ENCODE results near the gene ZFP82. TPM values are rescaled to one million over a fixed set of nuclear protein-coding genes. Genes with fewer than 3 reads are reported as not detected.

Gene ZFP82
- total RNA-seq, 3 donors from 2014 or later = 3.2 to 3.9 (median 3.3) TPM

GRCh38 chr19:36398571-36398970 lies 19.9 kb downstream of the ZFP82 start:
- H3K9me3 Mint-ChIP-seq = peaks cover 44% of the 10 kb centered on the region
- no peaks in the 10 kb centered on the region for H3K27me3 Mint-ChIP-seq (ENCODE audit: low read depth)
- ATAC-seq (no peak), DNase-seq (no peak)
- peaks cover 67% of the 10 kb centered on the region for H3K36me3 Mint-ChIP-seq (ENCODE audit: insufficient read depth)
- H3K4me3 Mint-ChIP-seq = no peak overlapping the region
- H3K4me1 Mint-ChIP-seq (ENCODE audit: low read depth) = peaks cover 2% of the 10 kb centered on the region

GRCh38 chr19:36392916-36393673 lies 25.3 kb downstream of the ZFP82 start:
- ATAC-seq (no peak), DNase-seq (no peak)
- H3K27me3 Mint-ChIP-seq (ENCODE audit: low read depth) = no peaks in the 10 kb centered on the region
- H3K9me3 Mint-ChIP-seq = peaks cover 45% of the 10 kb centered on the region
- no peaks in the 10 kb centered on the region for H3K4me1 Mint-ChIP-seq (ENCODE audit: low read depth)
- H3K36me3 Mint-ChIP-seq (ENCODE audit: insufficient read depth) = peaks cover 54% of the 10 kb centered on the region
- no peak overlapping the region for H3K4me3 Mint-ChIP-seq

- H3K9me3 Mint-ChIP-seq = peaks cover 11% of the 10 kb centered on the region
- H3K4me1 Mint-ChIP-seq (ENCODE audit: low read depth) = peaks cover 15% of the 10 kb centered on the region
- peaks cover 4% of the 10 kb centered on the region for H3K36me3 Mint-ChIP-seq (ENCODE audit: insufficient read depth)
- DNase-seq = no peak
- peak overlapping the region; percentile 95 for H3K4me3 Mint-ChIP-seq
- no peaks in the 10 kb centered on the region for H3K27me3 Mint-ChIP-seq (ENCODE audit: low read depth)
- no peak for ATAC-seq
Measured at GRCh38 chr19:36379510-36379819, 39.0 kb downstream of the ZFP82 start.

DNA sequence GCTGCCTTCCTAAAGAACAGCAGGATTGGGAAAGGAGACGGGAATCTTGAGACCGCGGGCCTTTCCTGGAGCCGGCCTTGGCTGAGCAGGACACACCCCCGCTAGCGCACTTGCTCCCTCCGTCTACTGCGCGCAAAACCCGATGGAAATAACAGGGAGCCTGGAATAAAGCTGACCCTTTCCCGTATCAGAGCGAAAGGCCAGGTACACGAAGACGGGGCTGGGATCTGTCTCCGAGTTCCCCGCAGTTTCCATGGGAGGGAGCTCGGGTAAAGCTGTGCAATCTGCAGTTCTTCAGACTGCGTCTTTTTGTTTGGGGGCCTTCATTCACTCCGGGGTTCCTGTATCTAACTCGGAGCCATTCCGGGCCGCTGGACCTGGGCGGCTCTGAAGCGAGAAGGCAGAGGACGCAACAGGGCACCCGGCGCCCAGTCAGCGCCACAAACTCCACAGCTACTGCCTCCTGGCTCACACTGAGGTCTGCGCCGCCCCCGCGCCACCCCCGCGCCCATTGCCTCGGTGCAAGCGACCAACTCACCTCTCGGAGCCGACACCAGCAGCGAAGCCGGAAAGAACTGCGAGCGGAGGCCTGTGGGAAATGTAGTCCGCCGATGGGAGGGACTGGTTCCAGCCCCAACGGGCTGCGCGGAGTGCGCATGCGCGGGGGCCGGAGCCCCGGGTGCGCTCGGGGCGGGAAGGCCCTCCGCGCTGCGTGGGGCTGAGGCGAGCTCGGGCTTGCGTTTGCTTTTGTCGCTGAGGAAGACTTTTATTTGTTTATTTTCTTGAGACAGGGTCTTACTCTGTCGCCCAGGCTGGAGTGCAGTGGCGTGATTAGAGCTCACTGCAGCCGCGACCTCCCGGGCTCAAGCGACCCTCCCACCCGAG lies 39.6 kb downstream of the ZFP82 start, which contains the start of gene ZFP14:
Gene ZFP14 (minus strand): TSS at position 577 of the 885 bp plus-strand sequence. CDS start 11,309 bp downstream, outside the sequence.
- Mint-ChIP-seq H3K36me3 (ENCODE audit: insufficient read depth) (peaks cover 4% of the 10 kb centered on the region), H3K9me3 (peaks cover 11% of the 10 kb centered on the region), H3K27me3 (ENCODE audit: low read depth) (no peaks in the 10 kb centered on the region), H3K4me1 (ENCODE audit: low read depth) (peaks cover 15% of the 10 kb centered on the region), H3K4me3 (peak within 1 kb of the TSS; percentile 95)
- peak; percentile 93 for DNase-seq
- ATAC-seq = peak; percentile 100

- Mint-ChIP-seq H3K4me1 (ENCODE audit: low read depth) (peaks cover 16% of the 10 kb centered on the region), H3K36me3 (ENCODE audit: insufficient read depth) (peaks cover 8% of the 10 kb centered on the region)
- no peak for DNase-seq
Measured at GRCh38 chr19:36377541-36378178, 40.8 kb downstream of the ZFP82 start.

GRCh38 chr19:36373638-36374156 lies 44.7 kb downstream of the ZFP82 start:
- no peaks in the 10 kb centered on the region for H3K27me3 Mint-ChIP-seq (ENCODE audit: low read depth)
- H3K4me1 Mint-ChIP-seq (ENCODE audit: low read depth) = peaks cover 17% of the 10 kb centered on the region
- DNase-seq (no peak), ATAC-seq (no peak)
- peaks cover 36% of the 10 kb centered on the region for H3K36me3 Mint-ChIP-seq (ENCODE audit: insufficient read depth)
- no peak overlapping the region for H3K4me3 Mint-ChIP-seq
- peaks cover 17% of the 10 kb centered on the region for H3K9me3 Mint-ChIP-seq

More at GRCh38 chr19:36377541-36378178, 40.8 kb downstream of the ZFP82 start:
- Mint-ChIP-seq H3K27me3 (ENCODE audit: low read depth) (no peaks in the 10 kb centered on the region), H3K9me3 (peaks cover 9% of the 10 kb centered on the region), H3K4me3 (peak overlapping the region; percentile 95)
- ATAC-seq = no peak

DNA sequence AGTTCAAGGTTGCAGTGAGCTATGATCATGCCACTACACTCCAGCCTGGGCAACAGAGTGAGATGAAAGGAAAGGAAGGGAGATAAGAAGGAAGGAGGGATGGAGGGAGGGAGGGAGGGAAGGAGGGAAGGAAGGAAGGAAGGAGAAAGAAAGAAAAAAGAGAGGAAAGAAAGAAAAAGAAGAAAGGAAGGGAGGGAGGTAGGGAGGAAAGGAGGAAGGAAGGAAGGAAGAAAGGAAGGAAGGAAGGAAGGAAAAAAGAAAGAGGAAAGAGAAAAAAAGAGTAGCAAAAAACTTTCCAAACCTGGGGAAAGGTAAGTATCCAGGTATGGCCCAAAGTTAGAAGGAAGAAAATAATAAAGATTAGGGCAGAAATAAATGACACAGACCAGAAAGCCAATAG lies 46.6 kb downstream of the ZFP82 start:
- Mint-ChIP-seq H3K27me3 (ENCODE audit: low read depth) (no peaks in the 10 kb centered on the region), H3K9me3 (peaks cover 17% of the 10 kb centered on the region), H3K4me3 (no peak overlapping the region), H3K4me1 (ENCODE audit: low read depth) (peaks cover 5% of the 10 kb centered on the region), H3K36me3 (ENCODE audit: insufficient read depth) (peaks cover 52% of the 10 kb centered on the region)
- ATAC-seq (no peak), DNase-seq (no peak)

DNA sequence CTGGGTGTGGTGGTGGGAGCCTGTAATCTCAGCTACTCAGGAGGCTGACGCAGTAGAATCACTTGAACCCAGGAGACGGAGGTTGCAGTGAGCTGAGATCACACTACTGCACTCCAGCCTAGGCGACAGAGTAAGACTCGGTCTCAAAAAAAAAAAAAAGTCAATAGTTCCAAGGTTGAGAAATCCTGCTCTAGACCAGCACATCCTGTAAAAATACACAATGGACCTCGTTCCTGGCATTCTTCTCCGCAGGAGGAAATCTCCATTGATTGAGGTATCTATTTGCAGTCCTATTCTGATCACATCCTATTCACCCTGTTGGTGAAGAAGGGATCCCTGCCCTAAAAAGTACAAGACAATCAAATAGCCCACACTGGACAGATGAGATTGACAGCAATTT lies 54.6 kb downstream of the ZFP82 start:
- Mint-ChIP-seq H3K4me3 (no peak overlapping the region), H3K27me3 (ENCODE audit: low read depth) (no peaks in the 10 kb centered on the region), H3K4me1 (ENCODE audit: low read depth) (no peaks in the 10 kb centered on the region), H3K9me3 (peaks cover 4% of the 10 kb centered on the region), H3K36me3 (ENCODE audit: insufficient read depth) (peaks cover 73% of the 10 kb centered on the region)
- DNase-seq (no peak), ATAC-seq (no peak)

Other genes starting within 250 kb of the ZFP82 start
- gene ZNF565, start 204.0 kb downstream of the ZFP82 start, total RNA-seq = 1 to 10 TPM; 1.9 to 2.6 (median 2.5) TPM
- gene ZNF146, start 203.5 kb downstream of the ZFP82 start, total RNA-seq = 100 to 1,000 TPM in 2 of 3 donors, 10 to 100 TPM in 1; 98.7 to 102 (median 101) TPM
- 1 to 10 TPM in 1 of 3 donors, under 1 TPM in 2; 0.73 to 1.1 (median 0.82) TPM for gene ZFP14, start 39.4 kb downstream of the ZFP82 start, total RNA-seq
- gene ZNF566, start 70.9 kb upstream of the ZFP82 start, total RNA-seq = 1 to 10 TPM; 5.8 to 9.0 (median 7.4) TPM
- 1 to 10 TPM; 2.6 to 7.1 (median 5.1) TPM for gene ZNF260, start 109.6 kb upstream of the ZFP82 start, total RNA-seq
- 1 to 10 TPM; 8.9 to 9.9 (median 9.9) TPM for gene ZNF529, start 154.6 kb upstream of the ZFP82 start, total RNA-seq
- gene ZNF382, start 186.7 kb upstream of the ZFP82 start, total RNA-seq = 1 to 10 TPM; 6.2 to 9.7 (median 6.5) TPM
- gene ZNF461, start 248.2 kb upstream of the ZFP82 start, total RNA-seq = 1 to 10 TPM; 4.4 to 5.1 (median 4.7) TPM

Data from activated T-cell treated with anti-CD3 and anti-CD28 coated beads, Interleukin-2, amount 50 U/mL, for 4 hours (primary cell).